Tibial nerve (tissue), 4 donors: ENCODE measurements around the gene RIMKLA. TPM values are rescaled to one million over a fixed set of nuclear protein-coding genes. Genes with fewer than 3 reads are reported as not detected.

ENCODE experiments used
- DNase-seq, 2 donors: peaks; one replicate each; pipeline ENCODE4 v3.0.0-alpha.2; 2019; ENCODE audit warnings: low spot score in 2 of 2
- H3K27ac ChIP-seq, 4 donors: fragments of 200-600 bp; sonication (generic) in 3 of 4; one replicate each; pipeline ENCODE4 v1.5.1; 2017 to 2019; ENCODE audit warnings: mild to moderate bottlenecking in 1 of 4
- H3K27me3 ChIP-seq, 2 donors: fragments of 200-600 bp; sonication (generic) in 1 of 2; one replicate each; pipeline versions ENCODE4 v1.5.1 to v1.6.0; 2017 to 2019
- H3K36me3 ChIP-seq, 3 donors: fragments of 200-600 bp; sonication (generic); one replicate each; pipeline ENCODE4 v1.5.1; 2018 to 2019
- H3K4me1 ChIP-seq, 4 donors: fragments of 200-600 bp; sonication (generic) in 3 of 4; one replicate each; pipeline ENCODE4 v1.5.1; 2017 to 2019
- H3K4me3 ChIP-seq, 4 donors: fragments of 200-600 bp; sonication (generic) in 3 of 4; one replicate each; pipeline ENCODE4 v1.5.1; 2017 to 2019; ENCODE audit warnings: mild to moderate bottlenecking in 1 of 4, moderate library complexity in 1 of 4
- H3K9me3 ChIP-seq, 4 donors: fragments of 200-600 bp; sonication (generic) in 3 of 4; one replicate each; pipeline ENCODE4 v1.5.1; 2017 to 2019
- CTCF ChIP-seq, 5 experiments: fragments of 200-600 bp in 3 of 5; fragments of 450-650 bp in 2 of 5; sonication (generic) in 3 of 5; IDR thresholded peaks; one replicate each; pipeline ENCODE4 v1.5.1; 2016 to 2019; ENCODE audit warnings: antibody characterized with exemption in 5 of 5, mild to moderate bottlenecking in 3 of 5, moderate library complexity in 2 of 5
- EP300 ChIP-seq, 2 donors: sonication (generic); formaldehyde crosslinking; IDR thresholded peaks; one replicate each; pipeline ENCODE4 v1.6.1; 2017; ENCODE audit warnings: antibody characterized with exemption in 2 of 2, mild to moderate bottlenecking in 1 of 2
- POLR2A ChIP-seq, 2 donors: fragments of 450-650 bp; IDR thresholded peaks; one replicate each; pipeline ENCODE4 v1.6.1; 2017; ENCODE audit warnings: antibody characterized with exemption in 2 of 2, mild to moderate bottlenecking in 2 of 2, moderate library complexity in 2 of 2
- WGBS, 2 donors: methylation state at CpG; one replicate each; pipeline ENCODE4 v1.1.5; 2018; 5-methylcytosine and 5-hydroxymethylcytosine counted together
- total RNA-seq, 4 donors: library from RNA; depleted of rRNA; stranded (reverse); fragments of >200 nt; gene quantifications; one replicate each; pipeline ENCODE4 v1.1.0, GENCODE V29; 2016

The RIMKLA gene
- total RNA-seq, 4 donors from 2014 or later, result 0.30 to 3.1 (median 2.2) TPM; not detected in 1

- peaks cover 0 to 17% of the 10 kb centered on the region in 2 donors for H3K27me3 ChIP-seq
- H3K9me3 ChIP-seq, result no peaks in the 10 kb centered on the region
- H3K27ac ChIP-seq, result no peak overlapping the region
- WGBS, 2 donors, result 82 to 89% methylated on average over 2 of the region's 2 CpGs
- TF ChIP-seq EP300 (IDR thresholded peaks at IDR 0.05) (no peak), CTCF (IDR thresholded peaks at IDR 0.05) (no peak), POLR2A (IDR thresholded peaks at IDR 0.05) (no peak)
- H3K4me1 ChIP-seq, result no peaks in the 10 kb centered on the region
- DNase-seq, result no peak
- H3K36me3 ChIP-seq, result no peaks in the 10 kb centered on the region
- no peak overlapping the region for H3K4me3 ChIP-seq
Measured at GRCh38 chr1:42372796-42373195, 7.8 kb upstream of the RIMKLA start.

DNA sequence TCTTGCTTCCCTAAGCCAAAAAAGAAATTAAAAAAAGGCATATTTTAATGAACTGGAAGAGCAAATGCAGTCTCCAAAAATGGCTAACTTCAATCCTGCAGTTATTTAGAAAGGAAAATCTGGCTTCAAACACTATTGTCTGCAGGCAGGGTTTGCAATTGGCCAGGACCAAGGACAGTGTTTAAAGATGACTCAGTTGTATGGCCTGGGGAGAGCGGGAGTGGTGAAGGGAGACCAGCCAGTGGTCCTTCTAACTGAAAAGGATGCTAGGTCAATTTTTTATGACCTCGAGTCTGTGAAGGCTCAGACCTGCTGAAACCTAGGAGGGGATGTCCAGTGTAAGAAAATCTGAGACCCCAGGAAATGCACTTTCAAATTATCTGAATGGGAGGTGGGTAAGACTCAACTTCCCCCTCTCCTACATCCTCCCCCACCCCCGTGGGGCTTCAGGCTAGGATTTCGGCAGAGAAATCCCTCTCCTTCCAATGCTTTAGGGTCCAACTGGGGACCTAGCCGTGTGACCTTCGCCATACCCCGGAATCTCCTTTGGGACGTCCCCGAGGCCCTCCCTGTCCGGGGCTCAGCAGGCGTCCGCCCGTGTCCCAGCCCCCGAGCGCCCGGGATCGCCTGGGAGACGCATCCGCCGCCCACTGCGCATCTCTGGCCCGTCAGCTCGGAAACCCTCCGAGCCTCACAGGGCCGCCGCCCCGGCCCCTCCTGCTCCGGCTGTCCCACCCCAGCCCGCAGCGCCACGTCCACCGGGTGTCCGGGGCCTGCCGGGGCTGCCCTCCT lies 602 bp upstream of the RIMKLA start:
- Histone ChIP-seq H3K4me1 (peaks cover 0 to 13% (median 2%) of the 10 kb centered on the region in 4 donors), H3K27me3 (peaks cover 0 to 40% of the 10 kb centered on the region in 2 donors), H3K36me3 (no peaks in the 10 kb centered on the region), H3K4me3 (peak overlapping the region; percentile 32 to 58 (median 42)), H3K27ac (no peak overlapping the region), H3K9me3 (no peaks in the 10 kb centered on the region)
- TF ChIP-seq EP300 (IDR thresholded peaks at IDR 0.05), result no peak
- no peak for TF ChIP-seq POLR2A (IDR thresholded peaks at IDR 0.05)
- TF ChIP-seq CTCF (IDR thresholded peaks at IDR 0.05), result no peak
- WGBS, 2 donors, result 3 to 8% methylated on average over 4 to 33 of the region's 34 CpGs
- no peak for DNase-seq

GRCh38 chr1:42381280-42381673 lies 685 bp downstream of the RIMKLA start:
- Histone ChIP-seq H3K4me1 (peaks cover 0 to 13% (median 2%) of the 10 kb centered on the region in 4 donors), H3K27ac (no peak overlapping the region), H3K27me3 (peaks cover 0 to 43% of the 10 kb centered on the region in 2 donors), H3K9me3 (no peaks in the 10 kb centered on the region), H3K4me3 (peak overlapping the region; percentile 32 to 58 (median 46)), H3K36me3 (no peaks in the 10 kb centered on the region)
- WGBS, 2 donors, result 11 to 14% methylated on average over 8 of the region's 8 CpGs
- no peak for TF ChIP-seq CTCF (IDR thresholded peaks at IDR 0.05)
- no peak for TF ChIP-seq EP300 (IDR thresholded peaks at IDR 0.05)
- no peak for DNase-seq

DNA sequence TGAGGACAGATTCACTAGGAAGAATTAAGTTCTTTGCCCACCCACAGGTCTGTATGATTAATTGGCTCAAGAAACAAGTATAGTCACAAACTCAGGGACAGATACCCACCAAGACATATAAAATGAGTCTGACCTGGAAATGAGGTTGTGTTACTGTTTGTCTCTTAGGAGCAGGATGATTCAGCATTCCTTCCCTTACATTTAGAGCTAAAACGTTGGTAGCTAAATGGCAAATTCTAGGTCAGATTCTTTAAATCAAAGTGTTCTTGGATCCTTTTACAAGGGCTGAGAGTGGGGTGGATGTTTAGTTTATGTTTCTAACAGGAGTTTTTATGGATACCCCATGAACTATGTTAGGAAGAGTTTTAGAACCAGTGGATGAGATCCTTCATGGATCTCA lies 4.7 kb downstream of the RIMKLA start:
- Histone ChIP-seq H3K4me1 (peaks cover 0 to 8% (median 2%) of the 10 kb centered on the region in 4 donors), H3K27ac (no peak overlapping the region), H3K36me3 (no peaks in the 10 kb centered on the region), H3K4me3 (no peak overlapping the region), H3K9me3 (no peaks in the 10 kb centered on the region), H3K27me3 (peaks cover 0 to 39% of the 10 kb centered on the region in 2 donors)
- 10% methylated on average over 1 of the region's 1 CpG for WGBS, 2 donors
- no peak for DNase-seq
- no peak for TF ChIP-seq EP300 (IDR thresholded peaks at IDR 0.05)
- TF ChIP-seq POLR2A (IDR thresholded peaks at IDR 0.05), result no peak
- TF ChIP-seq CTCF (IDR thresholded peaks at IDR 0.05), result no peak

- WGBS, 2 donors, result 84 to 96% methylated on average over 6 of the region's 6 CpGs
- DNase-seq, result no peak
- H3K27ac ChIP-seq, result no peak overlapping the region
Measured at GRCh38 chr1:42386051-42386450, 5.5 kb downstream of the RIMKLA start.

More at GRCh38 chr1:42386051-42386450, 5.5 kb downstream of the RIMKLA start:
- Histone ChIP-seq H3K9me3 (no peaks in the 10 kb centered on the region), H3K4me1 (peaks cover 0 to 3% (median under 1%) of the 10 kb centered on the region in 4 donors), H3K4me3 (no peak overlapping the region), H3K36me3 (no peaks in the 10 kb centered on the region), H3K27me3 (peaks cover 0 to 36% of the 10 kb centered on the region in 2 donors)
- TF ChIP-seq EP300 (IDR thresholded peaks at IDR 0.05) (no peak), CTCF (IDR thresholded peaks at IDR 0.05) (no peak), POLR2A (IDR thresholded peaks at IDR 0.05) (no peak)
